ENCODE data around the gene FBXO46. TPM values are rescaled to one million over a fixed set of nuclear protein-coding genes. Genes with fewer than 3 reads are reported as not detected.
A peak's percentile ranks its signal among the peaks of the same experiment; 100 is the strongest.

Gene FBXO46
- total RNA-seq, 1 donor from 2014 or later, result 19.3 TPM

- peak overlapping the region; percentile 73 for H3K4me3 ChIP-seq
- H3K4me1 ChIP-seq, result peaks cover 34% of the 10 kb centered on the region
- peaks cover 14% of the 10 kb centered on the region for H3K36me3 ChIP-seq
- ATAC-seq, result peak; percentile 85 to 89
- intact Hi-C loops (cut with DNase I), result no loop called here
- peak; percentile 97 for TF ChIP-seq CTCF (IDR thresholded peaks at IDR 0.05)
- DNase-seq, result peak; percentile 96
- H3K27me3 ChIP-seq (ENCODE audit: low read depth), result peaks cover 26% of the 10 kb centered on the region
- H3K9me3 ChIP-seq, result no peaks in the 10 kb centered on the region
- H3K27ac ChIP-seq, result peak overlapping the region; percentile 89
Observed at GRCh38 chr19:45770192-45771101, 39.8 kb upstream of the FBXO46 start.

GRCh38 chr19:45769821-45770191, 39.1 kb upstream of the FBXO46 start:
- intact Hi-C loops (cut with DNase I), result no loop called here
- Histone ChIP-seq H3K27me3 (ENCODE audit: low read depth) (peaks cover 26% of the 10 kb centered on the region), H3K27ac (peak overlapping the region; percentile 89), H3K4me1 (peaks cover 34% of the 10 kb centered on the region), H3K36me3 (peaks cover 13% of the 10 kb centered on the region), H3K9me3 (no peaks in the 10 kb centered on the region), H3K4me3 (peak overlapping the region; percentile 73)
- DNase-seq (peak; percentile 68), ATAC-seq (peak in 1 of 2 donors; percentile 3)
- no peak for TF ChIP-seq CTCF (IDR thresholded peaks at IDR 0.05)

GRCh38 chr19:45768984-45769782, 38.5 kb upstream of the FBXO46 start, which contains the start of gene SIX5:
TSS of gene SIX5 (minus strand) at chr19:45769252. CDS start at chr19:45768844, 408 bp downstream.
- Histone ChIP-seq H3K27ac (peak within 1 kb of the TSS; percentile 89), H3K4me1 (peaks cover 41% of the 10 kb centered on the region), H3K27me3 (ENCODE audit: low read depth) (peaks cover 26% of the 10 kb centered on the region), H3K9me3 (no peaks in the 10 kb centered on the region), H3K4me3 (peak within 1 kb of the TSS; percentile 73), H3K36me3 (peaks cover 10% of the 10 kb centered on the region)
- intact Hi-C loops (cut with DNase I), result no loop called here
- DNase-seq, result peak; percentile 97
- peak; percentile 78 to 87 for ATAC-seq
- TF ChIP-seq CTCF (IDR thresholded peaks at IDR 0.05), result no peak

- Histone ChIP-seq H3K4me3 (peak overlapping the region; percentile 73), H3K27ac (peak overlapping the region; percentile 89), H3K36me3 (peaks cover 10% of the 10 kb centered on the region), H3K27me3 (ENCODE audit: low read depth) (peaks cover 26% of the 10 kb centered on the region), H3K9me3 (no peaks in the 10 kb centered on the region), H3K4me1 (peaks cover 43% of the 10 kb centered on the region)
- ATAC-seq, result peak in 1 of 2 donors; percentile 1
- TF ChIP-seq CTCF (IDR thresholded peaks at IDR 0.05), result no peak
- DNase-seq, result peak; percentile 59
- intact Hi-C loops (cut with DNase I), result no loop called here
Observed at GRCh38 chr19:45768655-45768983, 37.9 kb upstream of the FBXO46 start.

GRCh38 chr19:45767881-45768654, 37.4 kb upstream of the FBXO46 start:
- DNase-seq, result peak; percentile 81
- H3K4me1 ChIP-seq, result peaks cover 43% of the 10 kb centered on the region

More at GRCh38 chr19:45767881-45768654, 37.4 kb upstream of the FBXO46 start:
- Histone ChIP-seq H3K4me3 (peak overlapping the region; percentile 73), H3K27ac (peak overlapping the region; percentile 89), H3K36me3 (peaks cover 4% of the 10 kb centered on the region), H3K27me3 (ENCODE audit: low read depth) (peaks cover 25% of the 10 kb centered on the region), H3K9me3 (no peaks in the 10 kb centered on the region)
- TF ChIP-seq CTCF (IDR thresholded peaks at IDR 0.05), result no peak
- peak; percentile 0 to 1 for ATAC-seq
- intact Hi-C loops (cut with DNase I), result no loop called here
